ENCODE data around the gene CDH4.
A peak's percentile ranks its signal among the peaks of the same experiment; 100 is the strongest.
"Not testable (repeated sequence)": the region's sequence is repeated elsewhere in the genome, so short reads cannot be mapped to it uniquely, and the experiment has no call there.

Gene CDH4

DNA sequence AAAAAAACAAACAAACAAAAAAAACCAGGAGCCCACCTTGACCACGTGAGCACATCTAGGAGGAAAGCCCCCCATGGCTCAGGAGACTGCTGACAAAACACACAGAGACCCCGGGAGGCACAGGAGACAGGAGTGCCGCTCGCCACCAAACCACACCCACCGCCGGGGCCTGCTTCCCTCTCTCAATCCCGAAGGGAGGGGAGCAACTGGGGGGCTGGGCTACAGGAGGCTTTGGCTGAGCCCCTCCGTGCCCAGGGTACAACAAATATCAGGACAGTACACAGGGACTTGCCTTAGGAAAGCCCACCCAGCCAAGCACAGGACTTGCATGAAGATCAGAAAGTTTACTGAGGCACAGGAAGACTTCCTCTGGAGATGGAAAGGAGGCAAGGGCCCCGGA, 711.1 kb downstream of the CDH4 start:
- DNase-seq, result no peak

- DNase-seq, result no peak
These were observed 712.0 kb downstream of the CDH4 start for GRCh38 chr20:61963885-61964674.

- DNase-seq, result peak in 1 of 56 donors; percentile 11
These were observed 712.9 kb downstream of the CDH4 start for GRCh38 chr20:61964675-61965605.

GRCh38 chr20:61965606-61966491, 713.8 kb downstream of the CDH4 start:
- DNase-seq, result no peak

- no peak for DNase-seq
These were observed 714.6 kb downstream of the CDH4 start for GRCh38 chr20:61966492-61967244.

GRCh38 chr20:61967300-61967699, 715.2 kb downstream of the CDH4 start:
- DNase-seq, result no peak

DNA sequence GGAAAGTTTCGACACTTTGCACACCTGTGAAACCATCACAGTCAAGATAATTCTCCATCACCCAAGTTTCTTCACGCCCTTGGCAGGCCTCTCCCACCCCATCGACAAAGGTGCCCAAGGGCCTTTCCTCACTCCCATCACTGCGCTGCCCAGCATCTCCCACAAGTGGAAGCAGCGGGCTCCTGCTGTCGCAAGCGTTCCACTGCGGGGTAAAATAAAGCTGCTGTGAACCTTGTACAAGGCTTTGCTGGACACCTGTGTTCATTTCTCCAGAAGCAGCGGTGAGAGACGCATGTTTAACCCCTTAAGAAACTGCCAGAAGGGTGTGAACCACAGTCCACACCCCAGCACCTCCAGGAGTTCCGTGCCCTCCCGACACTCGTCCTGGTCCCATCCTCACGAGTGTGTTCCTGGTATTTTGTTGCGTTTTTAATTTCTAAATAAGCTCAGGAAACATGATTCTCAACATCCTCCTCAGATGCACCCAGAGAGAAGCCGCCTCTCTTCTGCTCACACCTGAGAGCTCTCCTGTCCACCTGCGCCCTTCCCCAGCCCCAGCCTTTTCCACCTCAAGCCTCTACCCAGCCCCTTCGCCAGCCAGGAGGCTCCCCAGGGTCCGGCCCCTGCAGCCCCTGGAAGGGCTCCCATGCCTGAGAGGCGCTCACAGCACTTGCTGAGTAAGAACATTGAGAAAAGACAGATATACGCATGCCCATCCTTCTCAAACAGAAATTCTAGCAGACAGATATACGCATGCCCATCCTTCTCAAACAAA, 716.2 kb downstream of the CDH4 start:
- no peak for DNase-seq

DNA sequence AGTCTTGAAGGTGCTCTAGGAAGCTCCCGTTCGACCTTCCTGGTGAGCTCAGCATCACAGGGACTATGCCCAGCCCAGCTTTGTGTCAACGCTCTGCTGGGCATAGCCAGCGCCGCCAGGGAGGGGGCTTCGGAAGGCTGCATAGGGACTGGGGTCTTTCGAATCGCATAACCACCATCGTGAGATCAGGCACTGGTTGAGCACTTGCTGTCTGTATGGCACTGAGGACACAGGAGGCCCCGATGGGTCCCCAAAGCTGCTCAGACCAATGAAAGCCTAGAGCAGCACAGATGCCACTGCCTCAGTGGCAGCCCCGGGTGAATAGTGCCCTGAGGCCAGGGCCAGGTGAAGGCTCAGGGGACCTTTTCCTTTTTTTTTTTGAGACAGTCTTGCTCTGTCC, 716.9 kb downstream of the CDH4 start:
- no peak for DNase-seq

DNA sequence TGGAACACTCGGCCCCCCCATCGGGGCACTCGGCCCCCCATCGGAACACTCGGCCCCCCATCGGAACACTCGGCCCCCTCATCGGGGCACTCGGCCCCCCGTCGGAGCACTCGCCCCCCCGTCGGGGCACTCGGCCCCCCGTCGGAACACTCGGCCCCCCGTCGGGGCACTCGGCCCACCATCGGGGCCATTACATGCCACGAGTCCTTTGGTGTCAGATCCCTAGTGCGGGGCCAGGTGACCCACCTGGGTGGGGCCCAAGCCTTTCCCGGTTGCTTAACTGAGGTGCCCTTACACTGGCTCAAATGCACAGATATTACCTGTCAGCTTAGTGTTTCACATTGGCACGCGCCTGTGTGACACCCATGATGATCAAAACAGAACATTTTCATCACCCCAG, 717.7 kb downstream of the CDH4 start:
- no peak for DNase-seq

GRCh38 chr20:61970357-61970756, 718.3 kb downstream of the CDH4 start:
- DNase-seq, result peak in 11 of 56 donors; percentile 12 to 49 (median 29)

DNA sequence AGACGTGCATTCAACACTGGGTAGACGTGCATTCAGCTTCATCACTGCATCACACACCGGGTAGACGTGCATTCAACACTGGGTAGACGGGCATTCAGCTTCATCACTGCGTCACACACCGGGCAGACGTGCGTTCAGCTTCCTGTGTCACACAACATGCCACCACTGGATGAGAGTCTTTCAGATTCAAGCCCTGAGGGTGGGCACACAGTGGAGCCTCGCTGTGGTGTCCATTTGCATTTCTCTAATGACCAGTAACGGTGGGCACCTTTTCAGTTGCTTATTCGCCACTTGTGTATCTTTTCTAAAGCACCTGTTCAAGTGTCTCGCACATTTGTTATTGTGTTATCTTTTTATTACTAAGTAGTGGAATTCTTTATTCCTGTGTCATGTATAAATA, 719.5 kb downstream of the CDH4 start:
- not testable (repeated sequence) for DNase-seq

DNA sequence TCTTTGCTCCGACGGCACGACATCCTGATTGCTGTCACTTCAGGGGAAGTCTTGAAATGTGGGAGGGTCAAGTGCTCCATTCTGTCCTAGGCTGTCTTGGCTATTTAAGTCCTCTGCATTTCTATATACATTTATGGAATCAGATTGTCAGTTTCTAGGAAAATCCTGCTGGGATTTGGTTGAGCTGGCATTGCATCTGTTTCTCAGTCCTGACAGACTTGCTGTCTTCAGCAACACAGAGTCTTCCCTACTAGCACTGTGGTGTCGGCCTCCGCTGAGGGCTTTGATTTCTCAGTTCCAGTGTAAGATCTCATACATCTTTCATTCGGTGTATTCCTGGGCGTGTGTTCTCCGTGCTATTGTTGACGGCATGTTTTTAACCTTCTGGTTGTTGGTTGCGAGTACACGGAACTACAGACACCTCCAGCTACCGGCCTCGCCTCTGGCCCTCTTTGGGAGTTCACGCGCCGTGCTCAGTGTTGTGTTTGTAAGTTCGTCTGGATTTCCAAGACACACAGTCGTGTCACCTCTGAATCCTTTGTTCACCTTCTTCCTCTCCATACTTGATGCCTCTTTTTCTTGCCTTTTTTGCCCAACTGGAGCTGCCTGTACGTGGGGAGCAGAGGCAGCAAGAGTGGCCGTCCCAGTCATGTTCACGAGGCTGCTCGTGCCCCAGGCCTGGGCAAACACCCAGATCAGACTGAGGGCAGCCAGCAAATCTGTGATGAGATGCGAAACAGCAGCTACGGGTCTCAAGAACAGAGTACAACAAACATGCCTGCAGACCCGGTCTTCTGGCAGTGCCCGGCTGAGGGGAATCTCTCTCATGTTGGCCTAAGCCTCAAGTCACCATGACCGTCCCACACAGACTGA, 720.8 kb downstream of the CDH4 start:
- DNase-seq, result no peak

GRCh38 chr20:61973515-61974356, 721.7 kb downstream of the CDH4 start:
- DNase-seq, result no peak

DNA sequence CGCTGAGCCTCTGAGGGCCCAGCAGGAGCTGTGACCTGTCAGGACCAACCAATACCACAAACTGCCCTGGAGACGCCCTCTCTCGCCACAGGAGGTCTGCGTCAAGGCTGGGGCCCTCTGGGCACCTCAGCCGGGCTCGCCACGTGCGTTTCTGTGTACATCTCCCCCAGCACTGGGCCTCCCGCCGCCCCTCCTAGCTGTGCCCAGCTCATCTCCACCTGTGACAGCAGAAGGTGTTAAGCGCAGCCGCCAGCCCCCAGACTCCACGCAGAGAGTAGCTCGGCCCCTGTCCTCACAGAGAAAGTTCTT, 722.2 kb downstream of the CDH4 start:
- no peak for DNase-seq

DNA sequence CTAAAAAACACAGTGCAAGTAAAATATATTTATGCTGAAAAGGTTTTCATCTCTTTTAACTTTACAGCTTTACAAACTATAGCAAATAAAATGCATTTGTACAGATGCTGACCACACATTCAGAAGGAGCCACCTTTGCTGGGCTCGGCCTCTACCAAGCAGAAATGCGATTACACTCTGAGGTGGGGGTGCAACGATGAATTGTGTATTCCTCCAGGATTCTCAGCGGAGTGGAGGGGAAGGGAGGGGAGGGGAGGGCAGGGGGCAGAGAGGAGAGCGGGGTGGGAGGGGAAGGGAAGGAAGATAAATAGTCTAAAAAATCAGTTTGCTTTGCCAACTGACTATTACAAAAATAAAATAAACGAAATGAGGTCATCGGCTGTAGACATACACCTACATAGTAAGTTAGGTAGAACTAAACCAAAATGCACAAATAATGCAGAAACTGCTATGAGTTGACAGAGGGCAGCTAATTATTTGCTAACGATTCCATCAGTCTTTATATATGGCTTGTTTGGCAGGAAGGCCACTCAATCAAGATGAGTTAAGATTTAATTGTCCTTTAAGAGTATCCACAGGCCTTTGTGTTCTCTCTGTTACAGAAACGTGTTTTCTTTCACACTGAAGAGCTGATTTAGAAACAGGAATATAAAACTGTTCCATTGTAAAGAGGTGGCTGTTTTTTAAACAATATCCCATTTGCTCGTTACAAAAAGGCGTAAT, 723.5 kb downstream of the CDH4 start:
- DNase-seq, result no peak

DNA sequence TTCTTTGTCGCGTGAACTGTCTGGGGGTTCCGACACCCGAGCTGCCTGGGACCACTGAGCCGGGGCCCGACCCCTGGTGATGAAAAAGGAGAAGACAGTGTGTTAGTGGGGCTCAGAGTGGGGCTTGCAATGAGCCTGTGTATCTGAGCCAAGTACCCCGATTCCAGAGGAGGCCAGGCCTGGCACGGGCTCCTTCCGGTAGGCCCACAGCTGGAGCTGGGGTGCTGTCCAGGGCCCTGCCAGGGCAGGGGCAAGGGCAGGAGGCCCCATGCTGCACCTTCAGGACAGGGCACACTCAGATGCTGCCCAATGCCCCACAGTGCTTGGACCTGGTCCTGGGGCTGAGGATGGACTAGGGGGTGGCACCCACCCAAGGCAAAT, 724.2 kb downstream of the CDH4 start:
- DNase-seq, result no peak

Data from amygdala (tissue), 56 donors.